Measurements from ENCODE around the gene PFN4. TPM values are rescaled to one million over a fixed set of nuclear protein-coding genes. Genes with fewer than 3 reads are reported as not detected.
A peak's percentile ranks its signal among the peaks of the same experiment; 100 is the strongest.

Gene PFN4
- total and polyA plus RNA-seq, 2 donors (not counting 1 experiment from before 2014, with no cell fraction given), result 0.26 to 0.66 TPM

GRCh38 chr2:24086241-24086640, 36.9 kb downstream of the PFN4 start:
- peaks cover 2% of the 10 kb centered on the region for H3K79me2 ChIP-seq (ENCODE audit: control insufficient read depth, insufficient read depth, low read length)

GRCh38 chr2:24085200-24085489, 38.0 kb downstream of the PFN4 start:
- H3K27ac ChIP-seq (ENCODE audit: insufficient read depth, low read length), result peak overlapping the region; percentile 82
- DNase-seq (ENCODE audit: low read depth in 2 of 2), result no peak

More at GRCh38 chr2:24086241-24086640, 36.9 kb downstream of the PFN4 start:
- Histone ChIP-seq H3K9ac (ENCODE audit: insufficient read depth, low read length) (no peak overlapping the region), H3K27ac (ENCODE audit: insufficient read depth, low read length) (no peak overlapping the region), H3K9me3 (ENCODE audit: control insufficient read depth, insufficient read depth, low read depth, low read length) (no peaks in the 10 kb centered on the region), H3K27me3 (ENCODE audit: control insufficient read depth, insufficient read depth, low read length) (no peaks in the 10 kb centered on the region), H2AFZ (ENCODE audit: low read length) (no peak overlapping the region), H3K4me3 (replicated peaks in 1 of 4; ENCODE audit: control extremely low read depth in 1 of 4, insufficient read depth in 1 of 4, low read depth in 3 of 4, low read length in 4 of 4) (no peak overlapping the region), H3K4me2 (ENCODE audit: extremely low read depth, insufficient read depth, low read length) (no peak overlapping the region), H4K20me1 (ENCODE audit: control insufficient read depth, extremely low read depth, insufficient read depth, low read length) (no peaks in the 10 kb centered on the region), H3K4me1 (ENCODE audit: control insufficient read depth, extremely low read depth, insufficient read depth, low read length) (peaks cover 9% of the 10 kb centered on the region), H3K36me3 (ENCODE audit: control insufficient read depth, insufficient read depth, low read length) (peaks cover 2% of the 10 kb centered on the region)
- TF ChIP-seq EZH2 (IDR thresholded peaks at IDR 0.05; ENCODE audit: low read length, missing control alignments) (no peak), CTCF (conservative IDR thresholded peaks at IDR 0.05 in 1 of 2, IDR thresholded peaks at IDR 0.05 in 1 of 2; ENCODE audit: low read depth in 1 of 2, low read length in 2 of 2) (no peak)
- no peak for DNase-seq (ENCODE audit: low read depth in 2 of 2)

GRCh38 chr2:24084386-24085199, 38.5 kb downstream of the PFN4 start, which contains the start of gene TP53I3:
Gene TP53I3 (minus strand): TSS chr2:24084834. CDS start chr2:24084326, 508 bp downstream.
- peak; percentile 58 to 67 for TF ChIP-seq CTCF (conservative IDR thresholded peaks at IDR 0.05 in 1 of 2, IDR thresholded peaks at IDR 0.05 in 1 of 2; ENCODE audit: low read depth in 1 of 2, low read length in 2 of 2)
- TF ChIP-seq EZH2 (IDR thresholded peaks at IDR 0.05; ENCODE audit: low read length, missing control alignments), result no peak
- Histone ChIP-seq H3K27ac (ENCODE audit: insufficient read depth, low read length) (peak within 1 kb of the TSS; percentile 82), H3K4me3 (replicated peaks in 1 of 4; ENCODE audit: control extremely low read depth in 1 of 4, insufficient read depth in 1 of 4, low read depth in 3 of 4, low read length in 4 of 4) (peak within 1 kb of the TSS; percentile 75 to 94 (median 85)), H2AFZ (ENCODE audit: low read length) (peak within 1 kb of the TSS; percentile 98), H3K27me3 (ENCODE audit: control insufficient read depth, insufficient read depth, low read length) (no peaks in the 10 kb centered on the region), H3K9ac (ENCODE audit: insufficient read depth, low read length) (peak within 1 kb of the TSS; percentile 71), H4K20me1 (ENCODE audit: control insufficient read depth, extremely low read depth, insufficient read depth, low read length) (no peaks in the 10 kb centered on the region), H3K4me2 (ENCODE audit: extremely low read depth, insufficient read depth, low read length) (peak within 1 kb of the TSS; percentile 97), H3K9me3 (ENCODE audit: control insufficient read depth, insufficient read depth, low read depth, low read length) (no peaks in the 10 kb centered on the region), H3K4me1 (ENCODE audit: control insufficient read depth, extremely low read depth, insufficient read depth, low read length) (peaks cover 10% of the 10 kb centered on the region), H3K36me3 (ENCODE audit: control insufficient read depth, insufficient read depth, low read length) (peaks cover 4% of the 10 kb centered on the region), H3K79me2 (ENCODE audit: control insufficient read depth, insufficient read depth, low read length) (peaks cover 2% of the 10 kb centered on the region)
- DNase-seq (ENCODE audit: low read depth in 2 of 2), result peak; percentile 89

More at GRCh38 chr2:24085200-24085489, 38.0 kb downstream of the PFN4 start:
- no peaks in the 10 kb centered on the region for H4K20me1 ChIP-seq (ENCODE audit: control insufficient read depth, extremely low read depth, insufficient read depth, low read length)
- H3K9ac ChIP-seq (ENCODE audit: insufficient read depth, low read length), result peak overlapping the region; percentile 71
- peak overlapping the region; percentile 98 for H2AFZ ChIP-seq (ENCODE audit: low read length)
- H3K27me3 ChIP-seq (ENCODE audit: control insufficient read depth, insufficient read depth, low read length), result no peaks in the 10 kb centered on the region
- H3K4me2 ChIP-seq (ENCODE audit: extremely low read depth, insufficient read depth, low read length), result peak overlapping the region; percentile 97
- H3K79me2 ChIP-seq (ENCODE audit: control insufficient read depth, insufficient read depth, low read length), result peaks cover 2% of the 10 kb centered on the region
- TF ChIP-seq EZH2 (IDR thresholded peaks at IDR 0.05; ENCODE audit: low read length, missing control alignments), result no peak
- TF ChIP-seq CTCF (conservative IDR thresholded peaks at IDR 0.05 in 1 of 2, IDR thresholded peaks at IDR 0.05 in 1 of 2; ENCODE audit: low read depth in 1 of 2, low read length in 2 of 2), result no peak
- peaks cover 4% of the 10 kb centered on the region for H3K36me3 ChIP-seq (ENCODE audit: control insufficient read depth, insufficient read depth, low read length)
- peaks cover 10% of the 10 kb centered on the region for H3K4me1 ChIP-seq (ENCODE audit: control insufficient read depth, extremely low read depth, insufficient read depth, low read length)
- H3K9me3 ChIP-seq (ENCODE audit: control insufficient read depth, insufficient read depth, low read depth, low read length), result no peaks in the 10 kb centered on the region
- H3K4me3 ChIP-seq (replicated peaks in 1 of 4; ENCODE audit: control extremely low read depth in 1 of 4, insufficient read depth in 1 of 4, low read depth in 3 of 4, low read length in 4 of 4), result peak overlapping the region; percentile 75 to 94 (median 85)
